Panc1 (cell line): Measurements from ENCODE around the gene PDE10A. TPM values are rescaled to one million over a fixed set of nuclear protein-coding genes. Genes with fewer than 3 reads are reported as not detected.

Experiments used
- ATAC-seq: fragments of 200-7000 bp; cut with Tn5 transposase; 2 replicates; pipeline ENCODE4 v1.9.1; 2020; ENCODE audit warnings: mild to moderate bottlenecking, moderate library complexity
- BruUV-seq: library from RNA; stranded (reverse); fragments of 400-500 nt; replicated peaks from 2 replicates; lab custom pipeline; 2021; lab: Mats Ljungman, UMichigan
- CTCF ChIA-PET: fragments of 300-600 bp; sonication (Branson Sonifier 250); formaldehyde crosslinking; loops from one replicate; lab custom pipeline; 2022; ENCODE audit warnings: antibody characterized with exemption; lab: Charles Lee
- POLR2A ChIA-PET: fragments of 300-600 bp; sonication (Branson Sonifier 250); formaldehyde crosslinking; loops from one replicate; lab custom pipeline; 2022; ENCODE audit warnings: antibody characterized with exemption; lab: Charles Lee
- DNase-seq: peaks from one replicate; pipeline ENCODE4 v3.0.0-alpha.2; 2010; ENCODE audit warnings: low read depth, low spot score
- H3K27ac ChIP-seq: 2 replicates; pipeline ENCODE4 v1.5.1; 2011; ENCODE audit warnings: mild to moderate bottlenecking, low read length, inconsistent platforms
- H3K27me3 ChIP-seq: fragments of 200-500 bp; sonication (Bioruptor generic); 2 replicates; pipeline ENCODE4 v1.6.0; 2014; ENCODE audit warnings: low read length, inconsistent platforms; ENCODE audit not compliant: control insufficient read depth, insufficient read depth
- H3K36me3 ChIP-seq: fragments of 200-500 bp; sonication (Bioruptor generic); 2 replicates; pipeline ENCODE4 v1.5.1; 2014; ENCODE audit warnings: inconsistent platforms, mild to moderate bottlenecking, low read length, moderate library complexity; ENCODE audit not compliant: control insufficient read depth, insufficient read depth
- H3K4me1 ChIP-seq: 2 replicates; pipeline ENCODE4 v1.5.1; 2011; ENCODE audit warnings: inconsistent platforms, mild to moderate bottlenecking, low read length, moderate library complexity; ENCODE audit not compliant: control insufficient read depth, insufficient read depth
- H3K4me3 ChIP-seq, 2 experiments: 2 replicates each; pipeline ENCODE4 v1.5.1; 2011 to 2012; ENCODE audit warnings: low read depth in 2 of 2, low read length in 2 of 2, mild to moderate bottlenecking in 2 of 2, inconsistent platforms in 1 of 2, moderate library complexity in 1 of 2
- H3K9me3 ChIP-seq: fragments of 200-500 bp; sonication (Bioruptor generic); 2 replicates; pipeline ENCODE4 v1.5.1; 2014; ENCODE audit warnings: low read depth, mild to moderate bottlenecking, inconsistent platforms, low read length, moderate library complexity; ENCODE audit not compliant: control insufficient read depth, insufficient read depth
- CTCF ChIP-seq: fragments of 450-650 bp; IDR thresholded peaks from 2 replicates; pipeline ENCODE4 v1.5.1; 2017; ENCODE audit warnings: mild to moderate bottlenecking
- POLR2AphosphoS5 ChIP-seq: IDR thresholded peaks from 2 replicates; pipeline ENCODE4 v1.6.1; 2012; ENCODE audit warnings: mild to moderate bottlenecking, low read depth, low read length, moderate library complexity
- SIN3A ChIP-seq: IDR thresholded peaks from 2 replicates; pipeline ENCODE4 v1.6.1; 2012; ENCODE audit warnings: low read depth, mild to moderate bottlenecking, low read length, moderate library complexity, borderline replicate concordance; ENCODE audit not compliant: insufficient read depth
- TCF7L2 ChIP-seq: IDR thresholded peaks from 2 replicates; pipeline ENCODE4 v1.6.1; 2011; ENCODE audit warnings: mild to moderate bottlenecking, low read depth, low read length, inconsistent platforms
- in situ Hi-C: cut with HindIII; loops from 2 replicates; pipeline ENCODE4 v1.10.0; 2016; ENCODE audit warnings: low sequenced_read_pairs, low pct_unique_long_range_greater_than_20kb
- intact Hi-C: fragments of 100-400 bp; cut with micrococcal nuclease; formaldehyde crosslinking; loops from one replicate; pipeline ENCODE4 v1.10.0; 2022; ENCODE audit not compliant: unreplicated experiment
- total RNA-seq: library from RNA; stranded (reverse); gene quantifications from one replicate; pipeline ENCODE4 v1.2.1, GENCODE V29; 2021; ENCODE audit not compliant: unreplicated experiment
- TF ChIP-seq, protein P1 (sequence below), 2 experiments: IDR thresholded peaks; 2 replicates each; pipeline ENCODE4 v1.6.1; 2011 to 2012; ENCODE audit warnings: low read depth in 2 of 2, control low read depth in 1 of 2, low read length in 1 of 2, mild to moderate bottlenecking in 1 of 2, moderate library complexity in 1 of 2; ENCODE audit not compliant: insufficient read depth in 1 of 2

PDE10A gene
- total RNA-seq, 1 experiment from 2014 or later: 27.8 TPM

DNA sequence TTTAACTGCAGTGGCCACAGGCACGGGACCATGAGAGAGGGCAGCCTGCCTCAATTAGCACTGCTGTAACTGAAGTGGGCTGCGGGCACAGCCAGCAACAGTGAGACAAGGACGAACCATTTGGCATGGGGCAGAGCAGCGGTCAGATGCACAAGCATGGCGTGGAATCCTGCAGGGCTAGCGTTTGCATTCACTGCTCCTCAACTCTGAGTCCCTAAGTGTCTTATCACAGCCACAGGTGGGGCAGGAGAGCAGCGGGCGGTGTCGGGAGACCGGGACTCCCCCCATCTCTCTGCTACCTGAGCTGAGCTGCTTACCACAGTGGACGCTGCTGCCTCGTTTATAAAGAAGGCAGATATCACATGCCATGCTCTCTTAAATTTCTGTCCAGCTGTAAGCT, 31.3 kb upstream of the PDE10A start:
- in situ Hi-C loops: no loop called here

DNA sequence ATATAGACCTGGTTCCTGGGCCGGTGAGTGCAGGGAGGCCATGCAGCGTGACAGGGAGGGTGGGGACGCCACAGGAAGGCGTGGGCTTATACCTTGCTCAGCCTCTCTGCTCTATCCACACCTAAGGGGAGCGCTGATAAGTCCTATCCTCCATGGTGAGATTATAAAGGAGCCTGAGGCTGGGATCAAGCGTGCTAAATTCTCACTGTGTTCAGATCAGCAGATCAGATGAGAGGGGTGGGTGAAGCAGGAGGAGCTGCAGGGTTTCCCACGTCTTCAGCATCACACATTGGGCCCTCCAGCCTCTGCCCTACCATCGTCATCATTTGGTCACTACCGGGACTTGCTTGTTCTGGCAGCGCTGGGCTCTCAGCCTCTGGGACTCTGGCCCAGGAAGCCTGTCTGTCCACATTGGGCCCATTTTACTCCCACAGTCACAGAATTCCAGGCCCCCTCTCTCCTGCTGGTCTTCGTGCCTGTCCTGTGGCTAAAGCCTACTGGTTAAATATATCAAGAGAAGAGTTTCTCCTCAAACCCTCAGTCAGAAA, 29.1 kb upstream of the PDE10A start:
- in situ Hi-C loops (no loop called here), intact Hi-C loops (no loop called here)
- CTCF ChIA-PET: no interaction called here
- Histone ChIP-seq H3K9me3 (no peaks in the 10 kb centered on the region), H3K36me3 (no peaks in the 10 kb centered on the region), H3K27me3 (no peaks in the 10 kb centered on the region), H3K4me3 (no peak overlapping the region), H3K4me1 (peaks cover 7% of the 10 kb centered on the region; the same call in 1 of the 2 replicates), H3K27ac (no peak overlapping the region)
- BruUV-seq: no TSS peak
- ATAC-seq (no peak), DNase-seq (no peak)
- TF ChIP-seq CTCF (no peak), TCF7L2 (no peak), POLR2AphosphoS5 (no peak), SIN3A (no peak)
- TF ChIP-seq, protein P1, sequence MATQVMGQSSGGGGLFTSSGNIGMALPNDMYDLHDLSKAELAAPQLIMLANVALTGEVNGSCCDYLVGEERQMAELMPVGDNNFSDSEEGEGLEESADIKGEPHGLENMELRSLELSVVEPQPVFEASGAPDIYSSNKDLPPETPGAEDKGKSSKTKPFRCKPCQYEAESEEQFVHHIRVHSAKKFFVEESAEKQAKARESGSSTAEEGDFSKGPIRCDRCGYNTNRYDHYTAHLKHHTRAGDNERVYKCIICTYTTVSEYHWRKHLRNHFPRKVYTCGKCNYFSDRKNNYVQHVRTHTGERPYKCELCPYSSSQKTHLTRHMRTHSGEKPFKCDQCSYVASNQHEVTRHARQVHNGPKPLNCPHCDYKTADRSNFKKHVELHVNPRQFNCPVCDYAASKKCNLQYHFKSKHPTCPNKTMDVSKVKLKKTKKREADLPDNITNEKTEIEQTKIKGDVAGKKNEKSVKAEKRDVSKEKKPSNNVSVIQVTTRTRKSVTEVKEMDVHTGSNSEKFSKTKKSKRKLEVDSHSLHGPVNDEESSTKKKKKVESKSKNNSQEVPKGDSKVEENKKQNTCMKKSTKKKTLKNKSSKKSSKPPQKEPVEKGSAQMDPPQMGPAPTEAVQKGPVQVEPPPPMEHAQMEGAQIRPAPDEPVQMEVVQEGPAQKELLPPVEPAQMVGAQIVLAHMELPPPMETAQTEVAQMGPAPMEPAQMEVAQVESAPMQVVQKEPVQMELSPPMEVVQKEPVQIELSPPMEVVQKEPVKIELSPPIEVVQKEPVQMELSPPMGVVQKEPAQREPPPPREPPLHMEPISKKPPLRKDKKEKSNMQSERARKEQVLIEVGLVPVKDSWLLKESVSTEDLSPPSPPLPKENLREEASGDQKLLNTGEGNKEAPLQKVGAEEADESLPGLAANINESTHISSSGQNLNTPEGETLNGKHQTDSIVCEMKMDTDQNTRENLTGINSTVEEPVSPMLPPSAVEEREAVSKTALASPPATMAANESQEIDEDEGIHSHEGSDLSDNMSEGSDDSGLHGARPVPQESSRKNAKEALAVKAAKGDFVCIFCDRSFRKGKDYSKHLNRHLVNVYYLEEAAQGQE (IDR thresholded peaks at IDR 0.05; ENCODE audit: insufficient read depth in 1 of 2, low read depth in 2 of 2, low read length in 1 of 2): no peak
- POLR2A ChIA-PET: no interaction called here

More for the DNA sequence above, 31.3 kb upstream of the PDE10A start:
- peaks cover 7% of the 10 kb centered on the region; the same call in 1 of the 2 replicates for H3K4me1 ChIP-seq
- H3K4me3 ChIP-seq: peak overlapping the region; percentile 12 to 44; a peak in 3 of 4 replicates
- intact Hi-C loops: no loop called here
- no peaks in the 10 kb centered on the region for H3K36me3 ChIP-seq
- DNase-seq (no peak), ATAC-seq (peak; percentile 46; the same call in 1 of the 2 replicates)
- ChIA-PET CTCF (no interaction called here), POLR2A (interaction anchor here (0.7 kb wide), 1 partner anchor 26 kb away, joined by 6 read pairs; no protein-coding TSS in a partner anchor)
- H3K9me3 ChIP-seq: peaks cover 7% of the 10 kb centered on the region; the same call in 1 of the 2 replicates
- TF ChIP-seq SIN3A (no peak), POLR2AphosphoS5 (no peak), CTCF (no peak), TCF7L2 (no peak)
- TF ChIP-seq, protein P1 (IDR thresholded peaks at IDR 0.05; ENCODE audit: insufficient read depth in 1 of 2, low read depth in 2 of 2, low read length in 1 of 2): no peak
- no TSS peak for BruUV-seq
- no peaks in the 10 kb centered on the region for H3K27me3 ChIP-seq
- 0 out of 2 replicates have a peak overlapping the region, but pooled peaks have one; percentile 49 for H3K27ac ChIP-seq
